HG03558 (cell line): Measurements from ENCODE around the gene WASHC2A.
A peak's percentile ranks its signal among the peaks of the same experiment; 100 is the strongest.
"Not testable (repeated sequence)": the region's sequence is repeated elsewhere in the genome, so short reads cannot be mapped to it uniquely, and the experiment has no call there.

Experiments used
- ATAC-seq: cut with Tn5 transposase; IDR thresholded peaks from one replicate; pipeline ENCODE4 v1.9.1; 2021; ENCODE audit warnings: moderate number of reproducible peaks; ENCODE audit not compliant: unreplicated experiment; ENCODE audit errors: extremely low read depth

Gene WASHC2A

DNA sequence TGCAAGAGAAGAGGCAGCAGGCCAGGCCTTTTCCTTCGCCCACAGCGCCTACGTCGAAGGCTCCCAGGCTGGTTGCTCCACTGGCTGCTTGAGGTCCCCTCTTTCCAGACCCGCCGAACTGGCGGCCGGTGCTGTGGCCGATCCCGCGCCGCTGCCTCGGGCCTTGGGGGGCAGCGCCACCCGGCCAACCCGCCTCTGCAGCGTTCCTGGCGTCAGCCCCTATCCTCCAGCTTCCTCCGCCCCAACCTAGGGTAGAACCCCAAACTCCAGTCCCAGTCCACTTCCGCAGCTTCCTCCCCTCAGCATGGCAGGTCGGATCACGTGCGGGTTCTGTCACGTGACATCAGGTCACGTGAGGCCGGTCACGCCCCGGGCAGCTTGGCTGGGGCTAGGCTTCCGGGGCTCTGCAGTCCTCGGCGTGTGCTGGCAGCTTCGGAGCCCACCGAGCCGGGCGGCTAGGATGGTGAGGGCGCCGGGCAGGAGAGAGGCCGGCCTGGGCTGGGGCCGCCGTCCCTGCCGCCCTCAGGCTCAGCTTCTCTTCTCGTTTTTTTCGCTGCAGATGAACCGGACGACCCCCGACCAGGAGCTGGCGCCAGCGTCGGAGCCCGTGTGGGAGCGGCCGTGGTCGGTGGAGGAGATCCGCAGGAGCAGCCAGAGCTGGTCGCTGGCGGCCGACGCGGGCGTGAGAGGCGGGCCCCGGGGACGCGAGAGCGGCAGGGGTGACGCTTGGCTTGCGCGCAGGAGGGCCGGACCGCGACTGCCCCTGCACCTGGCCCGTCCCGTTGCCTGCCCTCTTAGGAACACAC is at the start of gene WASHC2A:
Gene WASHC2A (plus strand): TSS at position 409 of the 806 bp plus-strand sequence. CDS start 52 bp downstream, at position 461.
- peak; percentile 88 for ATAC-seq

- not testable (repeated sequence) for ATAC-seq
Observed at GRCh38 chr10:50019279-50019678, 48.5 kb upstream of the WASHC2A start.

DNA sequence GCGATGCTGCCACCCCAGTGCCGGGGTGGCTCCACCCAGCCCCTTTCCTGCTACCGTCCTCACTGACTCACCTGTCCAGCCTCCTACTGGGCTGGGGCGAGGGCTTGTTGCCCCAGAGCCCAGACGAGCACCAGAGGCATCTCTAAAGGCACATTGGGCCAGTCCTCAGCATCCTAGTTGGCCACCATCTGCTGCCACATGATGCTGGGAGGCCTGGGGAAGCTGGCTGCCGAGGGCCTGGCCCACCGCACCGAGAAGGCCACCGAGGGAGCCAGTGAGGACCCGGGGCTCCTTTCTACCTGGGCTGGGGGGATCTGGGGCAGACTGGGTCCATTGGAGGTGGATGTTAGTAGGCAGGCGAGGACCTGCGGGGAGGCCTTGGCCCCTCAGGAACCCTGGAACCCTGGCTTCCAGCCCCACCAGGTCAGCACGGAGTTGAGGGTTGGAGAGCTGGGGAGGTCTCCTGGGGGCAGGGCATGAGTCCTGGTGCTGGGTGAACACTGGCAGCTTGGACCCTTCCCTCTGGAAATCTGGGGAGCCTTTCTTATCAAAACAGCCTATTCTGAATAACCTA is 47.2 kb upstream of the WASHC2A start:
- not testable (repeated sequence) for ATAC-seq

- ATAC-seq, result no peak
Observed at GRCh38 chr10:50021646-50022045, 46.1 kb upstream of the WASHC2A start.

DNA sequence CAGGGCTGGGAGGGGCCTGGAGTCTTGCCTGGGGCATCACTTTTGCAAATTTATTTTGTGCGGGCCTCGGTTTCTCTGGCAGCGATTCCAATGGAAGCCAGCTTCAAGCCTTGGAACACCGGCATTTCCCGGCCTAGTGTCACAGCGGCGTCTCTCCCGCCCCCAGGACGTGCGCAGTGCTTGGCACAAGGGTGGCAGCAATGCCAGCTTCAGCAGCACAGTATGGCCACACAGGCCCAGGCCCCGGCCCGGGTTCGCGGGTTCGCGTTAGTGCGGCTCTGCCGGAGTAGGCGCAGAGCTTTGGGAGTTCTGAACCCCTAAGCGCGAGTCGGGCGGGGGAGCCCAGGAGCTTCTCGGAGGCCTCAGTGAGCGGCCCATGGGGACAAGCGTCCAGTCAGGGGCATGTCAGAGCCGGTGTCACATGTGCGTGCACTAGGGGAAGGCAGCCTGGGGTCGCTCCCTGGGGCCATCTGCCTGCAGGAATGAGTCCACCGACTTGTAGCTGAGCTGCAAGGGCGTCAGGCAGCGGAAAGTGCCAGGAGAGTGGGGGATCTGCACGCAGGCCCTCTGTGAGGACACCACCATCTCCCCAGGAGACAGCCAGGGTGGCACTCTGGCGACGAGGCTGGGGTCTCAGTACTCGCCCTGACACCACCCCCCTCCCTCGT is 42.9 kb upstream of the WASHC2A start:
- not testable (repeated sequence) for ATAC-seq

GRCh38 chr10:50025627-50026026 is 42.1 kb upstream of the WASHC2A start:
- ATAC-seq, result no peak

DNA sequence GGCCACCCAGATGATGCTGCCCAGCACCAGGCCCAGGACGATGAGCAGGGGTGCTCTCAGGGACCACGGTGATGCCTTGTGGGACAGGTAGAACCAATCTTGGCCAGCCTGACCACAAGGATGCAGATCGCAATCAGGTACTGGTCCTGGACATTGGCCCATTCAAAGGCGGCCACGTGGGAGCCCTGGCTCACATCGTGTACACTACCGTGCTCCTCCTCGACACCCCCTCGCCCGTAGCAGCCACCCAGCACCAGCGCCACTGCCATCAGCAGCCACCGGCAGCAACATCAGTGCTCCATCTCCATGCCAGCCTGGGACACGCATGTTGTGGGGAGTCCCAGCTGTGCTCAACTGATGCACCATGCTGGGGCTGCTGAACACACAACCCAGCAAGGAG is 40.6 kb upstream of the WASHC2A start:
- ATAC-seq, result no peak

DNA sequence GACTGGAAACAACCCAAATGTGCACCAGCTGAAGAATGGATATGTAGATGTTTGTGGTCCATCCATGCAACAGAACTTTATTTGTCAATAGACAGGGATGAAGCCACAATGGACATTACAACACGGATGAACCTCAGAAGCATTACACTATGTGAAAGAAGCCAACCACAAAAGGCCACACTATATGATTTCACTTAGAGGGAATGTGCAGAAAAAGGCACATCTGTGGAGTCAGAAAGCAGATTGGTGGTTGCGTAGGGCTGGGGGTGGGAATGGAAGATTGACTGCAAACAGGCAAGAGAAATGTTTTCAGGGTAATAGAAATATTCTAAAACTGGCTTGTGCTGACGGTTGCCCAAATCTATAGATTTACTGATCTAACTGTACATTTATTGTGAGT is 34.3 kb upstream of the WASHC2A start:
- no peak for ATAC-seq

GRCh38 chr10:50035337-50035736 is 32.4 kb upstream of the WASHC2A start:
- not testable (repeated sequence) for ATAC-seq

DNA sequence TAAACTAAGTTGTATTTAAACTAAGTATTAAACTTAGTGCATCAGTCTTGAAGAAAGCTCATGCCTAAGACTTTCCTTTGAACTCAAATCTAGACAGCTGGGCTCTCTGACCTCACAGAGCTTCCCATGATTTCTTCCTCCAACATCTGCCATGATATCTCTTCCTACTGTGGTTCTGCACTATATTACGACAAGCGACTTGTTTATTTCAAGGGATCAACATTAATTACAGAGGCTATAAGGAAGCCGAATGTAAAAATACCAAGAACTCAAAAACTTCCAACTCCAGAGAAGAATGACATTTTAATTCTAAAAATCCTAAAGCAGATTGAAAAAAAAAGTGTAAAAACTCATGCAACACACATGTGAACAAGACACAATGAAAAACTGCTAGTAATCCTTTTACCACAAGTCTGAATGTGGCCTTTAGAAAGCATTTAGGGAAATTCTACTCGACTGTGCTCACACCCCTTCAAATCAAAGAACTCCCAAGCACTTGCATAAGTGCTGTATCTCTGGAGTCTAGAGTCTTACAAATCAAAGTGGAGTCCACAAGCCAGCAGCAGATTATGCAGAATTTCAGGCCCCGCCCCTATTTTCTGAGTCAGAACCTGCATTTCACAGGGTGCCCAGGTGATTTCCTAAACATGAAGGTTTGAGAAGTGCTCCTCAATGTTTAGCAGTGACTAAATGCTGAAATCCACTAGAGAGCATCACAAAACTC is 22.7 kb upstream of the WASHC2A start:
- no peak for ATAC-seq

DNA sequence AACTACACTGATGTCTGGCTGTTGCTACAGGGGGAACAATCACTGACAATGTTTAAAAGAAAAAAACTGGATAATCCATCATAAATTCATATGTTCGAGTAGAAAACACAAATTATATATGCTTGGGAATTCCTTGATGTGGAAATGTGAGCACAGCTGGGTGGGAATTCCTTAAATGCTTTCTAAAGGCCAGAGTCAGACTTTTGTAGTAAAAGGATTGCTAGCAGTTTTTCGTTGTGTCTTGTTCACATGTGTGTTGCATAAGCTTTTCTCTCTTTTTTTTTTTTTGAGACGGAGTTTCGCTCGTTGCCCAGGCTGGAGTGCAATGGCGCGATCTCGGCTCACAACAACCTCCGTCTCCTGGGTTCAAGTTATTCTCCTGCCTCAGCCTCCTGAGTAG is 21.3 kb upstream of the WASHC2A start:
- ATAC-seq, result not testable (repeated sequence)

DNA sequence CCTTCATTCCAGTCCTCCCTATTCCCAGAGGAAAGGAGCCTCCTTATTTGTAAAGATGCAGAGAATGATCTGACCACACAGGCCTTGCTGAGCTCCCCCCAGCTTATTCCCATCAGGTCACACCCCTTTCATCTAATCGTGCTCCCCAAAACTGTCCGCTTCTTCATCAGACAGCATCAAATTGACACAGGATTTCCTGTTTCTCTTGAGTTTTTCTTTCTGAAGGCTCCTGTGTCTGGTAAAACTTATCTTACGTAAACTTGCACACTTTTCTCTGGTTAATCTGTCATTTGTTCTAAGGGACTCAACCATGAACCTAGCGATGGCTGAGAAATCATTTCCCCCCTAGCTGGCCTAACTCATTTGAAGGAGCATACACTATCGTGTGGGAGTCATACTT is 20.2 kb upstream of the WASHC2A start:
- not testable (repeated sequence) for ATAC-seq

GRCh38 chr10:50051995-50052660 is 15.6 kb upstream of the WASHC2A start:
- not testable (repeated sequence) for ATAC-seq

DNA sequence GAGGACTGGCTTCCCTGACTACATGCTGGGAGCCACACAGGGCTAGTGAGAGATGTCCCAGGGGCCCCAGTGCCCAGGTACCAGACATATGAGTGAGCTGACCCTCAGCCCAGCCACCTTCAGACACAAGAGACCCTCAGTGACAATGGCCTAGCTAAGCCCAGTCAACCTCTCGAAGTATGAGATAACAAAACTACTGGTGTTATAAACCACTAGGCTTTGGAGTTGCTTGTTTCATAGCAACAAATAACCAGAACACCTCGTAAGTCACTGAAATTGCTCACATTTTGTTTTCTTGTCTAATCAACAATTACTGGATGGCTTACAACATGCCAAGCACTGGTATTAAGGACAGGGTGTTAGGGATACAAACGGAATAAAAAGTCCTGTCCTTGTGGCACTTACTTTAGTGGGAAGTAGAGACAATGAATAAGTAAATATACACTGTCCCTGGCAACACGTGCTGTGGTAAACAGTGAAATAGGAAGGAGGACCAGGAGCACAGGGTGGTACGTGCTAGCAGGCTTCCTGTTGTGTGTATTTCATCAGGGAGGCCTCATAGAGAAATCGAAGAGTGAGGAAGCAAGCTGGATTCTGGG is 14.9 kb upstream of the WASHC2A start:
- not testable (repeated sequence) for ATAC-seq

DNA sequence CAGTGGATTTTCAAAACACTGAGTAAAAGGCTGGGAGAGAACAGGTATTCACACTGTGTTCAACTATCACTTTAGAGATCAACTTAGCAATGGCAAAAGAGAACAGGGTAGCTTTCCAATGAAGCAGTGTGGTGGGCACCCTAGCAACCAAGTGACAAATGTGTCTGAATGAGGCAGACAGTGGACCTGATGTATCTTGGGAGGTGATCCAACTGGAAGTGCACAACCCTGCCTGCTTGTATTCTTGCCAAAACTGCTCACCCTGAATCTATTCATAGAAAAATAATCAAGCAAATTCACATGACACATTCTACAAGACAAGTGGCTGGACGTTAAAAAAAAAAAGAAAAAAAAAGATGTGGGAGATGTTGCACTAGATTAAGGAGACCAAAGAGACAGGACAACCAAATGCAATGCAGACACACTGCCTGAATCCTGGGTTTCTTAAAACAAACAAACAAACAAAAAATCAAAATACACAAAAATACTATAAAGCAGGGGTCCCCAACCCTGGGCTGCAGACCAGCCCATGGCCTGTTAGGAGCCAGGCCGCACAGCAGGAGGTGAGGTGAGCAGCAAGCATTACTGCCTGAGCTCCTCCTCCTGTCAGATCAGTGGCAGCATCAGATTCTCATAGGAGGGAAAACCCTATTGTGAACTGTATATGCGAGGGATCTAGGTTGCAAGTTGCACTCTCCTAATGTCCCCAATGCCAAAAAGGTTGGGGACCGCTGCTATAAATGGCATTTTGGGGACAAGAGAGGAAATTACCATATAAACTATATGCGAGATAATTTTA is 12.1 kb upstream of the WASHC2A start:
- ATAC-seq, result not testable (repeated sequence)

- not testable (repeated sequence) for ATAC-seq
Observed at GRCh38 chr10:50056654-50057053, 11.1 kb upstream of the WASHC2A start.

DNA sequence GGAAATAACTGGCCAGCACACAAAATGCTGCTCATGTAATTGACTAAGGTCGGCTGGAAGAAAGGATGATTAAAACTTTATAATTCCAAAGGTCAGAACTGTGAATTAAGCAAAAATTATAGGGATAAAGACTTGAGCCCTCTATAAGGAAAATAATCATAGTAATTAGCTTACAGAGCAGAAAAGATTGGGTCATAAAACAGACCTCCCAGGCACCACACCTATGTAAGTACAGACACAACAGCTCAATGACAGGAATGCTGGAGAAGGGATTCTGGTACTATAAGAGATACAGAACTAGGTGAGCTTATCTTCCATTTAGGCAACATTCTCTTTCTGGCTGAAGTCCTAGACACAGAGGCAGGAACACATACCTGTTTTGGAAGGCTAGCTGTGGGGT is 9.0 kb upstream of the WASHC2A start:
- ATAC-seq, result not testable (repeated sequence)

DNA sequence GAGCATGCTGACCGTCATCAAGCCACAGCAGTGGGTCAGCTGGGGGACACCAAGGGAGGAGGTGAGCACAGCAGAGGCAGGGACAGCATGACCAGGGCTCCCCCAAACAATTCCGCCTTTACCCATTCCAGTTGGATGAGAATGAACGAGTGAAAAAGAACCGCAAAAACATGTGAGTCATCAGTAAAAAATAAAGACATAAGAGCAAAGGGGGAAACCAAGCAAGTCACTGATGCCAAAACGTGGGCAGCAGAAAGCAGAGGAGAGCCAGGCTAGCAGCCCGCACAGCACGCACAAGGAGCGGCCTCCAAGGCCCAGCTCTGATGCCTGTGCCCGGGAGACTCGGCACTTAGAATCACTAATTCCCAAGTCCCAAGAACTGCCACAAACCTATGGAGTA is 7.8 kb upstream of the WASHC2A start:
- not testable (repeated sequence) for ATAC-seq

- not testable (repeated sequence) for ATAC-seq
Observed at GRCh38 chr10:50061548-50061947, 6.2 kb upstream of the WASHC2A start.
